ENCODE results near the gene CFC1. TPM values are rescaled to one million over a fixed set of nuclear protein-coding genes. Genes with fewer than 3 reads are reported as not detected.
"Not testable (repeated sequence)": the region's sequence is repeated elsewhere in the genome, so short reads cannot be mapped to it uniquely, and the experiment has no call there.

Gene CFC1
- not detected for total RNA-seq (2021; fragmentation: NEBNext Ultra II Directional; extraction: Animal tissue kit (Norgen Biotek cat#: 25700))
- long read RNA-seq: 0 reads

DNA sequence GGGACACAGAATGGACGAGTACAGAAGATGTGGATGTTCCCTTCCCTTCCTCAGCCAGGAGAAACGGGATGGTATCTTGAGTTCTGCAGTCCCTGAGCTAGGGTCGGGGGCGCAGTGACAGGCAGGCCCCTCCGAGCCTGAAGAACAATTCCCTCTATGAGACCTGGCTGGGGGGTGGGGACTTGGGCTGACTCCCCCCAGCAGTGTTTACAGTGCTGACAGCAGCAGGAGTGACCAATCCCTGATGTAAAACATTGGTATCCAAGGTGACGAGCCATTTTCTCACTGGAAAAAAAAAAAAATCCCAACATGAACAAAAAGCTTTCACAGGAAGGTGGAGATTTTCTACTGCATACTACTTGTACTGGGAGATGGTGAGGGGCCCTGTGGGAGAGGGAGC lies at the start of gene CFC1:
CFC1 (minus strand) TSS at position 183 of the 400 bp plus-strand sequence. CDS start 288 bp downstream, outside the sequence.
- not testable (repeated sequence) for H3K27ac Mint-ChIP-seq; H3K4me3 Mint-ChIP-seq; H3K9me3 Mint-ChIP-seq; H3K36me3 Mint-ChIP-seq (ENCODE audit: low read depth); DNase-seq; H3K27me3 Mint-ChIP-seq (ENCODE audit: insufficient read depth); H3K4me1 Mint-ChIP-seq (ENCODE audit: low read depth)

DNA sequence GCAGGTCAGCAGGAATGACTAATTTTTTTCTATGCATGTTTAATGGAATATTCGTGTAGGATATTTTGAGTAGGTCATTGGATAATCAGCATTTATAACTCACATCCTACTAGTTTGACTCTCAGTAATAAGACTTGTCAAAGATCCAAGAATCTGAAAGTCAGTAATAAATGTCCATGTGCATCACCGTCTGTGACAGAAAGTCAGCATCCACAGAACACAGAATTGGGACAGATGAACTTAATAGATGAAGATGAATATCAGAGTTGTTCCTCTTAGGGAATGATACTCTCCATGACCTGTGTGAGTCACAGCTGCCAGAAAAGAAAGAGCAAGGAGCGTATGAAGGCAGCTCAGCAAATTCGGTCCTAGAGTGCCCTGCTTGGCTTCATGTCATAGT lies 42.3 kb upstream of the CFC1 start:
- not testable (repeated sequence) for H3K4me1 Mint-ChIP-seq (ENCODE audit: low read depth); H3K27ac Mint-ChIP-seq; H3K4me3 Mint-ChIP-seq; H3K36me3 Mint-ChIP-seq (ENCODE audit: low read depth); H3K9me3 Mint-ChIP-seq; H3K27me3 Mint-ChIP-seq (ENCODE audit: insufficient read depth); DNase-seq

DNA sequence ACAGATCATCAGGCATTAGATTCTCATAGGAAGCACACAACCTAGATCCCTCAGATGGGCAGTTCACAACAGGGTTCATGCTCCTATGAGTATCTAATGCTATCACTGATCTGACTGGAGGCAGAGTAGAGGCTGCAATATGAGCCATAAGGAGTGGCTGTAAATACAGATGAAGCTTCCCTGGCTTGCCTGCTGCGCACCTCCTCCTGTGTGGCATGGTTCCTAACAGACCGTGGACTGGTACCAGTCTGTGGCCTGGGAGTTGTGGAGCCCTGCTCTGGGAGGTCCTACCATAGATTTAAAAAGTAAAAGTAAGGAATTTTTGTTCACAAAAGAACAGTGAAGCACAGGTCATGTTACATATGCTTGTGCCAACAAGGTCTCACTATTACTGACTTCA lies 39.6 kb upstream of the CFC1 start:
- not testable (repeated sequence) for H3K4me3 Mint-ChIP-seq; H3K9me3 Mint-ChIP-seq; H3K36me3 Mint-ChIP-seq (ENCODE audit: low read depth); H3K27ac Mint-ChIP-seq; H3K4me1 Mint-ChIP-seq (ENCODE audit: low read depth); H3K27me3 Mint-ChIP-seq (ENCODE audit: insufficient read depth); DNase-seq

DNA sequence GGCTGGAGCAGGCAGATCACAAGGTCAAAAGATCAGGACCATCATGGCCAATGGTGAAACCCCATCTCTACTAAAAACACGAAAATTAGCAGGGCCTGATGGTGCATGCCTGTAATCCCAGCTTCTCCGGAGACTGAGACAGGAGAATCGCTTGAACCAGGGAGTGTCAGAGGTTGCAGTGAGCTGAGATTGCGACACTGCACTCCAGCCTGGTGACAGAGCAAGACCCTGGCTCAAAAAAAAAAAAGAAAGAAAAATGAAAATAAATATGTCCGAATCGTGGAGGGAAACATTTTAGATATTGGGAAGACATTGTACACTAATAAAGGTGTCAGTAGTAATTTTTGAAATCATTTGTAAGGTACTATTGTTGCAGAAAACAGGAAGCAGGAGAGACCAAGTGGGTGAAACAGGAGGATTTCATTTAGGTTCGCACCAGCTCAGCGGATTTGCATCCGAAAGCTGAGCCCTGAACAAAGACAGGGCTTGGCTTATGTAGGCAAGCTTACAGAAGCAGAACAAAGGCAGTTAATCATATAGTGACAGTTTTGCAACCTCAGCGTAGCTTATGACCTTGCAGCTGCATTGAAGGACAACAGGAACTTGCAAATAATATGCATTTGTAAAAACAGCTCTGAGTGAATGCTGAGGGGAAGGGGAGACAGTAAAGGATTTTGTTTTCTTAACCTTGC lies 29.6 kb upstream of the CFC1 start:
- H3K9me3 Mint-ChIP-seq; H3K4me1 Mint-ChIP-seq (ENCODE audit: low read depth); H3K27ac Mint-ChIP-seq; DNase-seq; H3K4me3 Mint-ChIP-seq; H3K36me3 Mint-ChIP-seq (ENCODE audit: low read depth); H3K27me3 Mint-ChIP-seq (ENCODE audit: insufficient read depth): not testable (repeated sequence)

DNA sequence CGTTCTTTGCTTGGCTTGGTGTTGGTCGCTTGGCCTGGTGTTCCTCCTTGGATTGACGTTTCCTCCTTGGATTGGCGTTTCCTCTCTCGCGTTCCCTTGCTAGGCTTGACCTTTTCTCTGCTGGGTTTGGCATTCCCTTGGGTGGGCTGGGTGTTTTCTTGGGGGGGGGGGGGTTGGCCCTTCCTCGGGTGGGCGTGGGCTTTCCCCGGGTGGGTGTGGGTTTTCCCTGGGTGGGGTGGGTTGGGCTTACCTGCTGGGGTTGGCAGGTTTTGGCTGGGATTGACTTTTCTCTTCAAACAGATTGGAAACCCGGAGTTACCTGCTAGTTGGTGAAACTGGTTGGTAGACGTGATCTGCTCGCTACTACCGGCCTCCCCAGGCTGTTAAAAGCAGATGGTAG lies 11.8 kb upstream of the CFC1 start, which contains the start of gene POTEJ:
POTEJ (plus strand) TSS at position 301 of the 400 bp plus-strand sequence; CDS start at position 394, 93 bp downstream.
- not testable (repeated sequence) for H3K4me3 Mint-ChIP-seq; H3K36me3 Mint-ChIP-seq (ENCODE audit: low read depth); H3K27me3 Mint-ChIP-seq (ENCODE audit: insufficient read depth); H3K27ac Mint-ChIP-seq; H3K4me1 Mint-ChIP-seq (ENCODE audit: low read depth); H3K9me3 Mint-ChIP-seq; DNase-seq

DNA sequence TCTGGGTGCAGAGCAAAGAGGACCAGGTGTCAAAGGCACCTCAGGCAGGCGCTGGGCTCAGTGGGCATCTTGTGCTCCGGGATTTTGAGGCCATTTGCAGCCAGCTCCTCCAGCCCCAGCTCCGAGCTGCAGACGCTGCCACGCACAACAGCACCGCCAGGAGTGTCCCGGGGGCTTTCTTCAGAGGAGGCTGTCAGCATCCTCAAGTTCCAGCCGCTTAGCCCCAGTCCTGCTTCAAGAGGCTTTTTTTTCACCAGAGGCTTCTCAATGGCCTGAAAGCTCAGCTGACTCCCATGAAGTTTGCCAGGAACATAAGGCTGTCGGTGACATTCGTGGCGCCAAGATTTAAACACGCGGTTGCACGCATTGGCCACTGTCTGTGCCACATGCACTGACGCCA lies 11.1 kb upstream of the CFC1 start:
- H3K4me1 Mint-ChIP-seq (ENCODE audit: low read depth); DNase-seq; H3K27ac Mint-ChIP-seq; H3K27me3 Mint-ChIP-seq (ENCODE audit: insufficient read depth); H3K9me3 Mint-ChIP-seq; H3K36me3 Mint-ChIP-seq (ENCODE audit: low read depth); H3K4me3 Mint-ChIP-seq: not testable (repeated sequence)

DNA sequence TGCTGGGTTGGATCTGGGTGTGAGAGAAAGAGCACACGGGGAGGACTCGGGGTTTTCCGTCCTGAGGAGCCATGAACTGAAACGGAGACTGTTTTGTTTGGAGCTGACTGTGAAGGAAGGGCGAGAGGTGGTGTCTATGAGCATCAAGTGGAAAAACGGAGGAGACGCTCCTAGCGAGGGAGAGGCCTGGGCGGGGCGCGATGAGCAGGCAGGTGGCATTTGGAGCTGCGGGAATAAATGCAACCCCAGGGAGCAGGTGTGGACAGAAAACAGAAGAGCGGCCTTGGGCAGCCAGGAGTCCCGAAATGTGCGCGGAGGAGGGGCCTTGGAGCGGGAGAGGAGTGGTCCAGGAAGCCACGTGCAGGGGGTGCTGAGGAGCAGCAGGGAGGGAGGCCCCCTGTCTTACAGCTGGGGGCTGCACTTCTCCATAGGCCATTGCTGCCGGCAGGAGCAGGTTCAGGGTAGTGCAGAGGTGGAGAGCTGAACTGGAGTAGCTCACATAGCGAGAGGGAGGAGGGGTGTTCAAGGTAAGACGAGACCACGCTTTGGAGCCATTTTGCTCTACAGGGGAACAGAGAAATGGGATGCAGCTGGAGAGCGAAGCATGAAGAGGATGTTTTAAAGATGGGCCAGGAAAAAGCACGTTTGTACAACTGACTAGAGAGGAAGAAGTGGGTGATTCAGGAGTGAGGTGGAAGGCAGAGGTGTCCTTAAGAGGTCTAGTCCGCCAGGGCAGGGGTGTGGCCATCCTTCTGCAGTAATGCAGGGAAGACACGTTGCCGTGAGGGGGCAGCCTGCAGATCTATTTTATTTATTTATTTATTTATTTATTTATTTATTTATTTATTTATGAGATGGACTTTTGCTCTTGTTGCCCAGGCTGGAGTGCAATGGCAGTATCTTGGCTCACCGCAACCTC lies 9.9 kb upstream of the CFC1 start:
- H3K27ac Mint-ChIP-seq; H3K4me3 Mint-ChIP-seq; DNase-seq; H3K4me1 Mint-ChIP-seq (ENCODE audit: low read depth); H3K9me3 Mint-ChIP-seq; H3K27me3 Mint-ChIP-seq (ENCODE audit: insufficient read depth); H3K36me3 Mint-ChIP-seq (ENCODE audit: low read depth): not testable (repeated sequence)

DNA sequence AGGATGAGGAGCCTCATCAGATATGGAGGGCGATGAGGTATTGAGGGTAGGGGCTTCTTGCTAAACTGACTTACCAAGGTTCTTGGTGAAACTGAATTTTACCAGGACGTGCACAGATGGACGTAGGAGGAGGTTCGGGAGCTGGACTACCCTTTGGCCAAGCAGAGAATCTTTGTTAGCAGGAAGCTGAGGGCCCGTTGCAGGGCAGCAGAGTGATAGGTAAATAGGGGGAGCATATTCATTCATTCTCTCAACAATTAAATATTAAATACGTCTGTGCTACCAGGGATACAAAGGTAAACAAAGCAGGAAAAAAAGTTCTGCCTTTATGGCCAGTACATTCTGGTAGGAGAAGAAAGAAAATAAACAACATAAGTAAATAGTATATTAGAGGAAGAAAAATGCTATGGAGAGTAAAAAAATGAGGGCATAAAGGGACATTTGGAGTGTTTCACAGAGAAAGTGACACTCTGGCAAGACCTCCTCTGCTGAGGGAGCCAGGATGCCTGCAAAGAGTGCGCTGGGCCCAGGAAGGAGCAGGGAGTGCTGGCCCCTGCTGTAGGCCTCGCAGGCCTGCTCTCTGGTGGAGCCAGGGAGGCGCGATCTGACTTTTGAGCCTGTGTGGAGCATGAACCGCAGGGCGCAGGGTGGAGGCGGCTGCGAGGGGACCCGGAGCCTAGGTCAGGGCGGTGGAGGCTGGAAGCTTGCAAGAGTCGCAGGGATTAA lies 9.1 kb upstream of the CFC1 start:
- H3K4me3 Mint-ChIP-seq; H3K36me3 Mint-ChIP-seq (ENCODE audit: low read depth); H3K27ac Mint-ChIP-seq: not testable (repeated sequence)

DNA sequence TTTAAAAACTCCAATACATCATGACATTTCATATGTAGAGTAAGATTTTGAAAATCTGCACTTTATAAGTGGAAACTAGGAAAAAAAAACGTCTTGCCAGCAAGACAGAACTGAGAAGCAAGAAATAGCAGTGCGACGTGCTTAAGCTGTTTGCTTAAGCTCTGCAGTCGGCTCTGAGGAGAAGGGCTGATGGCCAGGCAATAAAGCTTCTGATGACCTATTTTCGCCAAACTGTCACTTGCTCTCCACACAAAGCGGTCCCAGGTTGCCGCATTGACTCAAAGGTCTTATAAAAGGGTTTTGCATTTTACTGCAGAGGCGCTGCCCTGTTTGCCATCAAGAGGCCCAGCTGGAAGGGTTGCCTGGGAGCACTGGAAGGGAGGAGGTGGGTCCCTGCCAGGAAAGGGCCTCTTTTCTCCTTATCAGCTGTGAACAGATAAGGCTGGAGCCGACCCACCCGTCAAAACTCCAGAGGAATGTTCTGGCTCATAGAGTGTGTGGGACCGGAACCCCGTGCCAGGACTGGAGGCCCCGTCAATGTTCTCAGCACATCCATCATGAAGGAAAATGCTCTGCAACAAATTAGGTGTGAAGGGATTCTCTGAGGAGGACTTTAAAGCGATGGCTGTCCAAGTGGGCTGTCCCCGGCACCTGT lies 2.4 kb upstream of the CFC1 start:
- H3K4me3 Mint-ChIP-seq; H3K9me3 Mint-ChIP-seq; H3K27me3 Mint-ChIP-seq (ENCODE audit: insufficient read depth); DNase-seq; H3K4me1 Mint-ChIP-seq (ENCODE audit: low read depth); H3K27ac Mint-ChIP-seq; H3K36me3 Mint-ChIP-seq (ENCODE audit: low read depth): not testable (repeated sequence)

More for the DNA sequence above, 9.1 kb upstream of the CFC1 start:
- not testable (repeated sequence) for H3K9me3 Mint-ChIP-seq; H3K27me3 Mint-ChIP-seq (ENCODE audit: insufficient read depth); DNase-seq; H3K4me1 Mint-ChIP-seq (ENCODE audit: low read depth)

DNA sequence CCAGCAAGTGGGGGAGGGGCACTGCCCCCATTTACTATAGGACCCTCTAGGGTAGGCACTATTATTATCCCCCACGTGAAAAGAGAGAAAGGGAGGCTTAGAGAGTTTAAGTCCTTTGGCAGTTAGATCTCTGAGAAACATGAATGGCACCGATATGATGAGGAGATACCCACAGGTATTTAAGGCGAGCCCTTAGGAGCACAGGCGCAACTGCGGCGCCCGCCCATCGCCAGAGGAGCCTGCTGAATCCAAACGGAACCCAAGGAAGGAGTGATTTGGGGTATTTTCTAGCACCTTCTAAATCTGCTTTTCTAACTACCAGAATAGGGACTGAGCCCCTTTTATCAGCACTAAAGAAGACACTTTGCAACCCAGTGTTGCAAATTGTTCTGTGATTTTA lies 551 bp upstream of the CFC1 start:
- H3K4me1 Mint-ChIP-seq (ENCODE audit: low read depth); H3K36me3 Mint-ChIP-seq (ENCODE audit: low read depth); DNase-seq; H3K27ac Mint-ChIP-seq; H3K9me3 Mint-ChIP-seq; H3K27me3 Mint-ChIP-seq (ENCODE audit: insufficient read depth); H3K4me3 Mint-ChIP-seq: not testable (repeated sequence)

DNA sequence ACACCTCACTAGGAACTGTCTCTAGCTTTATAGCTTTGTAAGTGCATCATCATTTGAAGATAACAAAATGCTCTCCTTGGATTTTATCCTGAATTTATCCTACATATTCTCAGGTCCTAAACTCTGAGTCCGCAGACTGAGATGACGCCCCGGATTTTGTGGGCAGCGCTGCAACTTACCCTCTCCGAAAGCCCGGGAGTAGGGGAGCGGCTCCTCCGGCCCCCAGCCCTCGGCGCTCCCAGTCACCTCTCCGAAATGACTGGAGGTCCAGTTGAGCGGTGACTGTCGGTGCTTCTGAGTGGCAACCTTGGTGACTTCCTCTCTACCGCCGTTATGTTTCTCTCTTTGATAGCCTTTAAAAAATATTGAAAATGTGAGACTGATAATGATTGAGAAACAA lies 912 bp downstream of the CFC1 start:
- H3K27me3 Mint-ChIP-seq (ENCODE audit: insufficient read depth): not testable (repeated sequence)

DNA sequence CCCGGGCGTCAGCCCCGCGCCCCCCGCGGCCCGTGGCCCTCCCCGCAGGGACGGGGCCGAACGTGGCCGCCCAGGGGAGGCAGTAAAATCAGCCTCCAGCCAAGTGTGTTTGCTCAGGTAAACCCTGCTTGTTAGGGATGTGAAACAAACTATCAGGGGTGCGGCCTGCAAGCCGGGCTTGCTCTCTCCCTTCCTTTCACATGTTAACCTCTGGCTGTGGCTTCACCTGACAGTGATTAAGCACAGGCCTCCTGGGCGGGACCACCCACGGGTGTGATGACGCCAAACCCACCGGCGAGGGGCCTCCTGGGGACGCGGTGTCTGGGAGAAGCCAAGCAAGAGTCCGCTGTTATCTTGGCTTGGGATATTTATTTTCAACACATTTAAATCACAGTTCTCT lies 1.4 kb downstream of the CFC1 start:
- H3K36me3 Mint-ChIP-seq (ENCODE audit: low read depth); H3K27me3 Mint-ChIP-seq (ENCODE audit: insufficient read depth); DNase-seq; H3K27ac Mint-ChIP-seq; H3K4me1 Mint-ChIP-seq (ENCODE audit: low read depth); H3K9me3 Mint-ChIP-seq; H3K4me3 Mint-ChIP-seq: not testable (repeated sequence)

More for the DNA sequence above, 912 bp downstream of the CFC1 start:
- not testable (repeated sequence) for H3K27ac Mint-ChIP-seq; H3K4me3 Mint-ChIP-seq; DNase-seq; H3K36me3 Mint-ChIP-seq (ENCODE audit: low read depth); H3K9me3 Mint-ChIP-seq; H3K4me1 Mint-ChIP-seq (ENCODE audit: low read depth)

DNA sequence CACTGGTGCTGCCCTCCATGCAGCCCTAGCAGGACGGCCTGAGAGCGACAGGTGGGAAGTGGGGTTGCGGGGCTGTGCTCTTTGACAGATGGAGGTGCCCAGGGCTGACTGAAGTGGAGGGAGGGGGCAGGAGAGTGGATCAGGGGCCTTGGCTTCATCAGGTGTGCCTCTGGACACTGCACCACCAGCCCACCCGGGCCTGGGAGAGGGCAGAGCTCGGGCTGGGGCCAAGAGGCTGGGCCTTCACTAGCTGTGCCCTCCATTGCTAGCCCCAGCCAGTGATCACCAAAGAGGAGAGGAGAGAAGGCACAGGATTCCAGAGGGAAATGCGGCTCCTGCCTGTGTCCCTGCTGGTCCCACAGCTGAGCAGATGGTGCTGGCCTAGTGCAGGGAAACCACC lies 2.6 kb downstream of the CFC1 start:
- H3K4me3 Mint-ChIP-seq; H3K27ac Mint-ChIP-seq; DNase-seq; H3K27me3 Mint-ChIP-seq (ENCODE audit: insufficient read depth); H3K36me3 Mint-ChIP-seq (ENCODE audit: low read depth); H3K4me1 Mint-ChIP-seq (ENCODE audit: low read depth); H3K9me3 Mint-ChIP-seq: not testable (repeated sequence)

Measured in HFFc6 (cell line).